HG02870 (cell line): ENCODE results near the gene FBXO15.

ENCODE experiments used
- ATAC-seq: cut with Tn5 transposase; IDR thresholded peaks from one replicate; pipeline ENCODE4 v1.9.1; 2021; ENCODE audit warnings: mild to moderate bottlenecking, moderate library complexity; ENCODE audit not compliant: unreplicated experiment

FBXO15 gene

DNA sequence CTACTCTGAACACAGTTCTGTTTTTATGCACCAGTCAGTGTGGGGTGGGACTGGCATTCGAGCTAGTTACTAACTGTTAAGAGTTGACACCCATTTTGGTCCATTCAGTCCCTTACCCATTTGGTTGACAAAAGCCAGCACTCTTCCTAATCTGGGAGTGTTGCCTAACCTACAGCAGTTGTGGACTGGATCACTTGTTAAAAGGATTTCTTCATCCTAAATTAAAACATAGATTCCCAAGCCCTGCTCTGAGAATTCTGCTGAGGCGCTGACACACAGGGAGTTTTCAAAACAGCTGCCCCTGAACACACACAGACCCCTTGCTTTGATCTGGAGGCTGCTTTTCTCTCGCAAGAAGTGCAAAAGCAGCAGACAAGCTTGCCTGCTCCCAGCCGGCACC, 7.1 kb upstream of the FBXO15 start:
- ATAC-seq, result no peak

DNA sequence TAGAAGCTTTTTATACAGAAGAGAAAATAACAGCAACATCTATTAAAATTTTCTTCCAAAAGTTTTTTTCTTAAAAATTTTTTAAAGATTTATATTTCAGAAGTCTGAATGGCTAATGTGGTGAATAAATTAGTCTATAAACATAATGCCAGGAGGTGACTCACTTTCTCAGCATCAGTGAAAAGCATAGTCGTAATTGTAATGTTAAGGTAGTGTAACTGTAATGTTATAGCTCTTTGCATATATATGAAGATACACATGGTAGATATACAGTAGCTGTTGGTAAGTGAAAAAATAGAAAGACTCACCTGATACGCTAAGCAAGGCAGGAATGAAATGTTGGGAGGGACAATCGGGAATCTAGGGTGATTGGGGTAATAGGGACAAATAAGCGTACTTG, 6.2 kb upstream of the FBXO15 start:
- ATAC-seq, result no peak

DNA sequence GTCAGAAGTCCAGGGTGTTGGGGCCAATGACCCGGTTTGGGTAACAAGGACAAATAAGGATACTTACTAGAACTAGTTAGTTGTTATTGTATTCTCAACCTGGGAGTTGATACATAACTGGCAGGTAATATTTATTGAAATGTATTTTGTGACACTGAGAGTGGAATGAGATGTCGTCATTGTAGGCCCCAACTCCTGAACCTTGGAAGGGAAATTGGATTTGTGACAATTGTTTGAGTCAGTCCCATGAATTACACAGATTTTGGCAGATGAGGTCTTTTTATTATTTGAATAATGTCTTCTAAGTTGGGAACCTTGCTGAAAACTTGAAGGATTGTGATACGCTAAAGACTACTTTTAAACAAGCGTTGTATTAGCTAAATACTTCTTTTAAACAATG, 5.7 kb upstream of the FBXO15 start:
- ATAC-seq, result no peak

DNA sequence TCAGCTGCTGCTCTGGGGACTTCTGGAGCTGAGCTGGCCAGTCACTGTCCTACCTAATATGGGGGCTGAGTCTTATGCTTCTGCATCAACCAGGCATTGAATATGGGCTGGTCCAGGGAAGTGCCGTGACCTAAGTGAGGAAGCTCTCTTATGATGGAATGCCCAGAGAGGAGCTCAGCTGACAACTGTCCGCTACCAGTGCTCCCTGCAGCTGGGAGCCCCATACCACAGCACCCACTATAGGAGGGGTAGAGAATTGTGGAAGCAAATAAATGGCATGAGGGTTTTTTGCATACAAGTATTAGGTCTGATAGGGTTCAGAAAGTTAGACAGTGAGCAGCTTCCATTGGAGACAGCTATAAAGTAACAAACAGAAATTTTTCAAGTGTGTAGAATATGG, 5.2 kb upstream of the FBXO15 start:
- no peak for ATAC-seq

DNA sequence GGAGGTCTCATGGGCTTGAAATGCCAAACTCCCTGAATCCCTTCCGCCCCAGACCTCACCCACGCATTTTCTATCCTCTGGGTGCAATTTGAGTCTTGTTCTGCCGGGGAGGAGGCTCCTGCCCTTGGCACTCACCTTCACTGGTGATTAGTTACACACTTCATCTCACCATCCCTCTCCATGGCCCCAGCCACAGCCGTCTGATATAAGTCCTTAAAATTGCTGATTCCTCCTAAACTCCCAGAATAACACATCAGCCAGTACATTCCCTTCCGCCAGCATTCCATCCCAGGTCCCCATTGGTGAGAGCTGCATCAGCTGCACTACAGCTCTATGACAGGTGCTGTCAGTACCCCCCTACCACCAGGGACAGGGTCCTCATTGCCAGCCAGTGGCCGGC, 4.6 kb upstream of the FBXO15 start:
- ATAC-seq, result no peak

DNA sequence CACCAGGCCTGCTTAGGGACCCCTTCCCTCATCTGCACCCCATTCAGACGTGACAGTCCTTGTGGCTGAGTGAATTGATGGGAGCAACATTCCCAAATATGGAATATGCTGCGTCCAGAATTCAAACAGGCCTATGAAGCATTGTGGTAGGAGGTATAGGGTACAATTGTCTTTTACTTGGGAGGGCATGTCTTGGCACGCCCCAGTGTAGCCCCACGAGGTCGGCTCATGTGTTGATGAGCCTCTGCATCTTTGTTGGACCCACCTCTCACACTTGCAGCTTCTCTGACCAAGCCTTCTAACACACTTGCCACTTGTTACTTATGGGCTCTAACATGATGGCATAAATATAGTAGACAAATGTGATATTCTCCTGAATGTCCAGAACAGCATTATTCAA, 2.2 kb upstream of the FBXO15 start:
- no peak for ATAC-seq

DNA sequence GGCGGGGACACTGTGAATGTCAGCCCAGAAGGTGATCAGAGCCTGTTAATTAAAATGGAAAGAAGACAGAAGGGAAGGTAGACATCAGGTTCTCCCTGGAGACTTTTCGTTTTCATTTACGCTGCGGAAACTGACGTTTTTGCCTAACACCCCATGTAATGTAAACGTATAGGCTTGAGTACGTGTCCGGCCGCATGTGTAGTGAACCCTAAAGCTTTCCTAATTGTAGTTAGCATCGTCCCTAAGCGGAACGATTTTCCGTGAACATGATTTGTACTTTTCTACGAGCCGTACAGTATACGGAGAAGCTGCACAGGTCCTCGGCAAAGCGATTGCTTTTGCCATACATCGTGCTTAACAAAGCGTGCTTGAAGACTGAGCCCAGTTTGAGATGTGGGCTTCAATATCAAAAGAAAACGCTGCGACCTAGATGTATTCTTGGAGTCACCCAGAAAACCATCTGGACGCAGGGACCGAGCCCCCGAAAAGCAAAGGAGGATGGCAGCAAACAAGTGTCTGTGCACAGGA, 973 bp upstream of the FBXO15 start:
- peak; percentile 4 for ATAC-seq

DNA sequence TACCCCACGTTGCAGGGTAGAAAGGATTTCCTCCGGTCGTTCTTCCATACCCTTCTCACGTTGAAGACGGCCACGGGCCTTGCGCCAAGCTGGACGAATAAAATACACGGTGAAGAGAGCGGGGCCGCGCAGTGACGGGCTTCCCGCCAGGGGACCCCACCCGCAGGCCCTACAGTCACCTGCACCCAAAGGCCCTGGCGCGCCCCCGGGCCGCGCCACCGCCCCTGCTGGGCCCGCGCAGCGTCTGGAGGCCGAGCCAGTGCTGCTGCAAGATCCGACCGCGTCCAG, 199 bp downstream of the FBXO15 start:
- no peak for ATAC-seq

DNA sequence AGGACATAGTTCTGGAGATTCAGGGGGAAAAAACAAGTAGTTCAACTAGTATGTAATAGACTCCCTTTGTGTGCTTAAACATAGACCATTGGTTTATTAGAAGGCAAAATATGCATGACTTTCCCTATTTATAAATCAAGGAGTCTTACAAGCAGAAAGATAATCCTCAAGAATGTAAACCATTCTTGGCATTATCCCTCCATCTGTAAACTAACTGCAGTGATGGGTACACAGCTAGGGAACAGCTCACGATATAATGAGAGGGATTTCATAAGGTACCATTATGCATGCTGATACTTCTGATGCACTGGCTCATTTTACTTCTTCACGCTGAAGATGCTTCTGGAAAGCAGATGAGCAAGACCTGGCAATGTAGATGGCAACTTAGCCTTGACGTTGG, 878 bp downstream of the FBXO15 start:
- no peak for ATAC-seq

DNA sequence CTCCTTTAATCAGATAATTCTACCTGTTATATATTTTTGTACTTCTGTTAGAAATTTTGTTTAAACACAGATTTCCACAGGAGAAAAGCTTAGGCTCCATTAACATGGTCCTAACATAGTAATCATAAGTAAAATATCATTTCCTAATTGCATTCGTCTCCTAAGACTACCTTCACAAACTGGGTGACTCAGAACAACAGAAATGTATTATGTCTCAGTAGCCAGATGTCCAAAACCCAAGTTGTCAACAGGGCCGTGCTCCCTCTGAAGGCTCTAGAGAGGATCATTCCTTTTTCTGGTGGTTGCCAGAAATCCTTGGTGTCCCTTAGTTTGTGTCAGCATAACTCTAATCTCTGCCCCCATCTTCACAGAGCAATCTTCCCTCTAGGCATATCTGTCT, 5.4 kb downstream of the FBXO15 start:
- no peak for ATAC-seq

DNA sequence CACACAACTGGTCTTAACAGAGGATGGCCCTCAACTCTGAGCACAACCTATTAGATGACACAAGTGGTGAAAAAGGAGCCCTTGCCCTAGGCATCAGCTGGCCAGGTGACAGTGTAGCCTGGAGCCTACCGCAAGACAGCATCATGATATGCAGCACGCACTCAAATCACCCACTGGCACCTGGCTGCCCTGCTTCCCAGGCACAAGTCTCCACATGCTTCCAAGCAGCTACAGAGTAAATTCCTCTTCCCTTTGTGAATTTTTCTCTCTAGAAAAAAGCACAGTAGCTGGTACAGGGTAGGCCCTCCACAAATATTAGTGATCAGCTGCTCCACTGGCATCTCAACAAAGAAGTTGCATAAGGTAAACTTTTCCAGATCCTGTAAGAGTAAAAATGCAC, 6.0 kb downstream of the FBXO15 start:
- no peak for ATAC-seq

DNA sequence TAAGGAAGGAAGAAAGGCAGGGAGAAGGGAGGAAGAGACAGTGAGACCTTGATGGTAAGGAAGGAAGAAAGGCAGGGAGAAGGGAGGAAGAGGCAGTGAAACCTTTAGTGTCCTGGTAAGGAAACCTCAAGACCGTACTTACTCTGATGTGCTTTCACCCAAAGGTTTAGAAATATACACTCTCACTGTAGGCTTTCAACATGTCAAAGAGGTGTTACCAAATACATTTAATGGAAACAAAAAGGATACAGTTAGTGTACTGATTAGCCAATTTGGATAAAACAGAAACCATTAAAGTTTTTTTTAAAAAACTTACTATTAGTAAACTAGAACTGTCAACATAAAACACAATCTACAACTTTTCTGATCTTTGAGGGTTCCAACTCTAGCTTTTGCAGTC, 7.1 kb downstream of the FBXO15 start:
- no peak for ATAC-seq

DNA sequence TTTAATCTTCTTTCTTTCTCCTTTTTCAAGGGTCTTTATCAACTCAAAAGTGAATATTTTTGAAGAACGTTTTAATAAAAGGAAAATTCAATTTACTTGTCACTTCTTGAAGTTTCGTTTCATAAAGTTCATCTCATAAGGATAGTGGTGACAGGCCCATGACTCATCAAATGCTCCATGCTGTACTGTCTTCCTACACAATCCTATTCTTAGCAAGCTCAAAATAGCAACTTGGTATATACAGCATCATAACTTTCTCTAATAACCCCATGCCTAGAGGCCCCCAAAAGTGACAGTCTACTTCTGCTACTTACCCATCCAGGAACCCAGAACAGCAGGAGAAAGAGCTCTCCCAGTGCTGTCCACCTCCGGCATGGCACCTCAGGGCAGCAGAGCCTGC, 7.7 kb downstream of the FBXO15 start:
- ATAC-seq, result peak; percentile 72

DNA sequence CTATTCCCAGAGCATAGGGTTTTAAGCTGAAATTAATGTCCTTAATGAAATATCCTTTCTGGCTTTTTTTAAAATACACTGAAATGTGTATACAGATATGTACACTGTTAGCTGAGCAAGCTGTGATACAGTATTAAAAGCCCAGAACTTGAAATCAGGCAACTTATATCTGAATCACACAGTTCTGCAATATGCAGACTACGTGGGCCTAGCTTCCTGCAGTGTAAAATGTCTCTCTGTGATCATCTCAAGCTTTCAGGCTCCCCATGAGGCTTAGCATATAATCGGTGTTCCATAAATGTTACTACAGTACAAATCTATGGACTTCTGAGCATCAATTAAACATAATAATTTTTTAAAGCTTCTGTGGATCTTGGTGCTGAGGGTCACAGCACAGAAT, 8.2 kb downstream of the FBXO15 start:
- ATAC-seq, result peak; percentile 21

DNA sequence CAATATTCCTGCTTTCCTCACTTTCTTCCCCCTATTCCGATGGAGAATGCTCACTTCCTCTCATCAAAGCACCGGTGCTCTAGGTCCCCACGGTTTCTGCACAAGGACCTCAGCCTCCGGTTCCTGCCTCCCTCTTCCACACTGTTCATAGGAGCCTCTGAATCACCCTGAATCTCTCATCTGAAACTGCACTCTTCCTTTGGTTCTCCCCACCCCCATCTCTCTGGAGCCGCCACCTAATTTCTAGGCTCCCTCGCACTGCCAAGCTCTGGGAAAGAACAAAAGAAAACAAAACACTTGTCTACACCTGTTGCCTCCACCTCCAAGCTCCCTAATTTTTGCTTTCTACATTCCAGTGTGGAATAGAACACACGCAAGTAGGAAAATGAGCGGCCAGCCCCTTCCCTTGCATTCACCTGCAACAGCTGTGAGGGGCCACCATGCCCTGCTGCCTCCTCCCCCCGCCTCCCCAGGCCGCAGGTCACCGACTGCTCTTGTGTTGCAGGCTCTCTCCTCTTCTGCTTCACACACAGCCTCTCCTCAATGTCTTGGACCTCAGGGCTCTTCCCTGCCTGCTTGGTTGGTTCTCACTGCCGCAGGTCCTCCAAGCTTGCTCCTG, 9.6 kb downstream of the FBXO15 start:
- ATAC-seq, result no peak

DNA sequence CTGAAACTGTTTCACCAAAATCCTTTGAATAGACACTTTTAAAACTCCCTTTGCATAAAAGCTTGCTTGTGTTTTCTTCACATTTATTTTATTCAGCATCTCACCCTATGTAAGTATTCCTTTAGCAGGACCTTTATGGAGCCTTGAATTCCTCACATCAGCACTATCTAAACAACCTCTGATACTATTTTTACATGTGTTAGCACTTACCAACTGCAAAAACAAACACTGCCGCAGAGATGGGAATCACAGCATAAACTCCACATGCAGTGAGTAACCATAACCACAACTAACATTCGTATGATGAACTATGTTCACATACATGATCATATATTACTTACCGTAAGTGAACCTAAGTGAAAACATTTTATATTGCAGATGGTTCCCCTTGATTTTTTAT, 15.4 kb downstream of the FBXO15 start:
- ATAC-seq, result no peak

DNA sequence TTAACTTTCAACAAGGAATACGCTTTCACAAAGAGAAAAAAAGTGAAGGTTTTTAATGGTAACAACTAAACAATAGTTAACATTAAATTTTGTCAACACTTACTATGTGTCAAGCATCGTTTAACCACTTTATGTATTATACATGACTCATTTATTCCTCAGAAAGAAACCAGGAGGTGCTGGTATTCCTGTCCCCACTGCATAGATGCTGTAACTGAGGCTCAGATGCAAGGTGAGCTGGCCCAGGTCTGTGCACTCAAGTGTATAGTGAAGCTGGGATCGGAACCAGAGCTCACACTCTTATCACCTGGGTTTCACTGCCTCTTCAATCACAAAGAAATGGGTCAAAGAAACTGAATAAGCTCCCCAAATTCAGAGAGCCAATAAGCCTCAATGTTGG, 16.5 kb downstream of the FBXO15 start:
- no peak for ATAC-seq

DNA sequence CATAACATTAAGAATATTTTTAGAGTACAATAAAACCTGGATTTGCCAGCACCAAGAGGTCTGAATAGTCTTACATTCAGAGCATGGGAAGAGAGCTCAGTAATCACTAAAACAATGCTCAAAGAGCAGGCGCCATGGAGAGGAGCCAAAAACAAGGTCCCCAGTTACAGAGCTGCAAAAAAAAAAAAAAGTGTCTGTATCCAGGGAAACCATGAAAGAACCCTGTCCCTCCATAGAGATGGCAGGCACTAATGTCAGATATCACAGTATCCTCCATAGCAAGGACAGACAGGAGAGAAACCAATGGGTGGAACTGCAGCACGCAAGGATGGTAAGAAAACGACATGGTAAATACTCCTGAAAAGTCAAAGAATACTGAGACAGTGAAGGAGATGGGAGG, 19.5 kb downstream of the FBXO15 start:
- no peak for ATAC-seq

DNA sequence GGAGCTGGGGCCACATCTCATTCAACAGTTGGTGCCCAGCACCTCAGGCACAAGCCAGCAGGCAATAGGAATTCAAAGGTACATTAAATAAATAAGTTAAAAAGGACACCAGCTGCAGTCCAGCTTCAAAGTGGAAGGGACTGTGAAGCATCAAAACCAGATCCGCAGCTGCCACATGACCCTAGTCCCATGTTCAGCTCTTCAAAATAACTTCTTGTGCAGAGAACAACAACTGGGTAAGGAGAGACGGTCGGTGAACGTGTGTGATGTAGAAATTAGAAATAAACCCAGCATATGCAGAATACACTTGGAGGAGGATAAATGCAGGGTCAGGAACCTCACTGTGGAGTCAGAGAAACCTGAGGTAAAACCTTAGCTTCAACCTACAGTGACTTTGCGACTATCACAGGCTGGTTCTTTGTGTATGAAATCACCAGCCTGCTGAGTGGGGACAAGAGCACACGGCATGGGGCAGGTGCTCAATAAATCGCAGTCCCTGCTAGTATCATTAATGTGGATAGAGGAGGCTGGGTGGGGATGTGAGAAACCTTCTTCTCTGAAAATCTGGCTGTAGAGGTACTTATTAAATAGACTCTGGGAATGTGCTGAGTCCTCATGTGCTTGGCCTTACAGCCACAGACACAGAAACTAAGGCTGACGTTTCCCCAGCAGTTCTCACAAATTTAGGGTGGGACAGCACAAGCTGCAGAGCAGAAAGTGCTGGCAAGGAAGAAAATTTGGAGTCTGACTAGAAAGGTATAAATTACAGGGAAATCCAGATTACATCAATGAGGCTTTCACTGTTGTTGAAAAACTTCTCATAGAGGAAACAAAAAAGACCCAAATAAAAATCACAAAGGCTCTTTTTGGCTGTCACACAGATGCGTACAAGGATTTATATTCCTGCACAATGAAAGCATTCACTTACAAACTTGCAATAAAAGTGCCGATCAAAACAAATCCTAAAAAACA, 20.7 kb downstream of the FBXO15 start:
- ATAC-seq, result no peak

DNA sequence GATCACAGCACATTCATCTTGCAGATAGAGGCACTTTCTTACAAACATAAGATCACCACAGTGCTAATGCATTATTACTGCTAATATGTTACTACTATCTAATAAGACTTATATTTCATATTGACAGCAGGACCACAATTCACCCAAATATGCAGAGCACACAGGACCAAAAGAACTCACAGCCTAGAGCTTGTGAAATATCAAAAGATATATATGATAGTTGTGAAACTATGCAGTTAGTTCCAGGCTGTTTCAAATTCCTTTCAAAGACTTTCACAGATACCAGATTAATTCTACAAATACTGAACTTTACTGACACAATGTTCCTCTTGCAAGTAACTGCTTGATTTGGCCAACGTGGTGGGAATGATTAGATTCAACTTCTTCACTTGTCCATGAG, 23.0 kb downstream of the FBXO15 start:
- ATAC-seq, result no peak

DNA sequence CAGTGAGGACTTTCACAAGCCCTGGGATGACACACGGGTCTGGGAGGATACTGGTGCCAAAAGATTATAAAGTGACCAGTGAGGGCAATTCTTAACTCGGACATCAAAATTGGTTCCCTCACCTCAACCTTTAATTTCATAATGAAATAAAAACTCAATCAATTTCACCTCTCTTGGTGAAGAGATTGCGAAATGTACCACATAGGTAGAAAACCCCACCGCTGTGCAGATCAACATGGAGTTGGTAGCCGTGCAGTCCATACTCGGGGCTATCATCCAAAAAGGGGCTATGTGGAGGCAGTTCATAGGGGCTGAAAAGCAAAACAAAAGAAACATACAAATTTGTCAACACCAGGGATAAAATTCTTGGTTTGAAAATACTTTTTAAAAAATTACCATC, 24.4 kb downstream of the FBXO15 start:
- ATAC-seq, result no peak
